ENCODE data around the gene SRSF2.

DNA sequence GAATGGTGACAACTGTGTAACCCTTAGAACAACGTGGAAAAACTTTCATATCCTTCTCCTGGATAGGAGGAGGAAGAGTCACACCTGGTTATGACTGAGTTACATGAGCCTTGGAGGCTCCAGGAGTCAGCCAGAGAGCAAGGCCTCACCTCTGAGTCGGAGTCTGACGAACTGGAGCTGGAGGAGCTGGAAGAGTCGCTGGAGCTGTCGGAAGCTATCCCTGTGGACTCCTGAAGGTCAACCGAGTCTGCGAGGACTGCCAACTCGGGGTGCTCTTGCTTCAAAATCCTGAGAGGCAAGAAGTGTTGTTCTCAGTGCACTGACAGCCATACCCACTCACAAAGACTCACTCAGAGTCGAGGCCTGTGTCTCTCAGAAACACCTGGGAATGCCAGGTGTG lies 16.9 kb downstream of the SRSF2 start:
- TF ChIP-seq, protein P1, sequence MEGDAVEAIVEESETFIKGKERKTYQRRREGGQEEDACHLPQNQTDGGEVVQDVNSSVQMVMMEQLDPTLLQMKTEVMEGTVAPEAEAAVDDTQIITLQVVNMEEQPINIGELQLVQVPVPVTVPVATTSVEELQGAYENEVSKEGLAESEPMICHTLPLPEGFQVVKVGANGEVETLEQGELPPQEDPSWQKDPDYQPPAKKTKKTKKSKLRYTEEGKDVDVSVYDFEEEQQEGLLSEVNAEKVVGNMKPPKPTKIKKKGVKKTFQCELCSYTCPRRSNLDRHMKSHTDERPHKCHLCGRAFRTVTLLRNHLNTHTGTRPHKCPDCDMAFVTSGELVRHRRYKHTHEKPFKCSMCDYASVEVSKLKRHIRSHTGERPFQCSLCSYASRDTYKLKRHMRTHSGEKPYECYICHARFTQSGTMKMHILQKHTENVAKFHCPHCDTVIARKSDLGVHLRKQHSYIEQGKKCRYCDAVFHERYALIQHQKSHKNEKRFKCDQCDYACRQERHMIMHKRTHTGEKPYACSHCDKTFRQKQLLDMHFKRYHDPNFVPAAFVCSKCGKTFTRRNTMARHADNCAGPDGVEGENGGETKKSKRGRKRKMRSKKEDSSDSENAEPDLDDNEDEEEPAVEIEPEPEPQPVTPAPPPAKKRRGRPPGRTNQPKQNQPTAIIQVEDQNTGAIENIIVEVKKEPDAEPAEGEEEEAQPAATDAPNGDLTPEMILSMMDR (IDR thresholded peaks at IDR 0.05) = no peak
- no peak for TF ChIP-seq ZFX (IDR thresholded peaks at IDR 0.05; ENCODE audit: borderline replicate concordance)

Data from 22Rv1 (cell line).